Endothelial cell of umbilical vein (primary cell): ENCODE data around the gene IRF2BPL. TPM values are rescaled to one million over a fixed set of nuclear protein-coding genes. Genes with fewer than 3 reads are reported as not detected.

Experiments used
- BruUV-seq: library from RNA; stranded (reverse); fragments of 400-500 nt; replicated peaks from 2 replicates; lab custom pipeline; 2021; lab: Mats Ljungman, UMichigan
- CTCF ChIA-PET: fragments of 300-600, 350-600 bp; sonication (Branson Sonifier 250); formaldehyde crosslinking; loops from one replicate; lab custom pipeline; 2021; ENCODE audit warnings: antibody characterized with exemption, inconsistent platforms; lab: Charles Lee
- POLR2A ChIA-PET: fragments of 300-600, 350-600 bp; sonication (Branson Sonifier 250); formaldehyde crosslinking; loops from one replicate; lab custom pipeline; 2021; ENCODE audit warnings: antibody characterized with exemption, inconsistent platforms; lab: Charles Lee
- DNase-seq: peaks from one replicate; pipeline ENCODE4 v3.0.0-alpha.2; 2011; ENCODE audit warnings: low read depth, low spot score
- FAIRE-seq: peaks from 2 replicates; lab custom pipeline; 2011; peaks lifted over from hg19 to GRCh38; lab: Jason Lieb, UNC
- H2AFZ ChIP-seq: 2 replicates; pipeline ENCODE4 v1.6.0; 2012; ENCODE audit warnings: low read depth, low read length, control low read depth, inconsistent platforms
- H3K27ac ChIP-seq: 2 replicates; pipeline ENCODE4 v1.5.1; 2011; ENCODE audit warnings: low read depth, mild to moderate bottlenecking, control low read depth, low read length, moderate library complexity; ENCODE audit not compliant: insufficient read depth
- H3K27me3 ChIP-seq, 2 experiments: 2 replicates each; pipeline versions ENCODE4 v1.6.0 to v1.6.1; 2011; ENCODE audit warnings: low read length in 2 of 2, mixed read lengths in 1 of 2; ENCODE audit not compliant: control insufficient read depth in 2 of 2, insufficient read depth in 2 of 2
- H3K36me3 ChIP-seq, 2 experiments: 2 replicates in 1 of 2; 3 replicates in 1 of 2; pipeline ENCODE4 v1.5.1; 2011; ENCODE audit warnings: low read length in 2 of 2, mild to moderate bottlenecking in 1 of 2, moderate library complexity in 1 of 2; ENCODE audit not compliant: control insufficient read depth in 2 of 2, insufficient read depth in 2 of 2; ENCODE audit errors: extremely low read depth in 1 of 2
- H3K4me1 ChIP-seq: 3 replicates; pipeline ENCODE4 v1.5.1; 2011; ENCODE audit warnings: mild to moderate bottlenecking, low read length; ENCODE audit not compliant: control insufficient read depth, insufficient read depth; ENCODE audit errors: extremely low read depth
- H3K4me2 ChIP-seq: 2 replicates; pipeline ENCODE4 v1.6.1; 2011; ENCODE audit warnings: low read length, control low read depth, mixed read lengths; ENCODE audit not compliant: insufficient read depth
- H3K4me3 ChIP-seq, 3 experiments: fragments of 200-600 bp in 1 of 3; sonication (generic), shearing (Covaris generic) in 1 of 3; replicated peaks in 1 of 3; 2 replicates each; pipeline ENCODE4 v1.5.1; 2011 to 2016; ENCODE audit warnings: control low read depth in 3 of 3, low read length in 3 of 3, mild to moderate bottlenecking in 2 of 3, inconsistent platforms in 1 of 3, low read depth in 1 of 3, moderate library complexity in 1 of 3; ENCODE audit not compliant: insufficient read depth in 1 of 3
- H3K79me2 ChIP-seq: 2 replicates; pipeline ENCODE4 v1.6.0; 2012; ENCODE audit warnings: low read length, inconsistent platforms; ENCODE audit not compliant: control insufficient read depth, insufficient read depth
- H3K9ac ChIP-seq: replicated peaks from 2 replicates; pipeline ENCODE3; 2011; ENCODE audit warnings: low read length, control low read depth; ENCODE audit not compliant: insufficient read depth; ENCODE audit errors: extremely low read depth
- H3K9me1 ChIP-seq: replicated peaks from 3 replicates; pipeline ENCODE4 v1.6.0; 2011; ENCODE audit warnings: mild to moderate bottlenecking, low read length; ENCODE audit not compliant: control insufficient read depth, insufficient read depth; ENCODE audit errors: extremely low read depth
- H3K9me3 ChIP-seq: replicated peaks from 2 replicates; pipeline ENCODE4 v1.5.1; 2012; ENCODE audit warnings: low read length, inconsistent platforms; ENCODE audit not compliant: control insufficient read depth, insufficient read depth
- H4K20me1 ChIP-seq: replicated peaks from 2 replicates; pipeline ENCODE3; 2011; ENCODE audit warnings: mild to moderate bottlenecking, low read length; ENCODE audit not compliant: control insufficient read depth, insufficient read depth; ENCODE audit errors: extremely low read depth
- CTCF ChIP-seq, 2 donors: IDR thresholded peaks; 1 replicate in 1 of 2; 2 replicates in 1 of 2; pipeline ENCODE4 v1.5.1; 2011; ENCODE audit warnings: low read length in 2 of 2, mild to moderate bottlenecking in 2 of 2, moderate library complexity in 2 of 2, control low read depth in 1 of 2, inconsistent platforms in 1 of 2, low read depth in 1 of 2; ENCODE audit not compliant: insufficient read depth in 1 of 2; ENCODE audit errors: extremely low read depth in 1 of 2
- EZH2 ChIP-seq: IDR thresholded peaks from 2 replicates; pipeline ENCODE4 v1.6.1; 2012; ENCODE audit warnings: borderline replicate concordance, low read depth, mild to moderate bottlenecking, moderate library complexity, low read length, inconsistent platforms; ENCODE audit not compliant: severe bottlenecking
- FOS ChIP-seq: IDR thresholded peaks from 2 replicates; pipeline ENCODE4 v1.6.1; 2011; ENCODE audit warnings: mild to moderate bottlenecking, low read length, moderate library complexity, borderline replicate concordance; ENCODE audit not compliant: insufficient read depth
- GATA2 ChIP-seq: IDR thresholded peaks from 2 replicates; pipeline ENCODE4 v1.7.0; 2011; ENCODE audit warnings: low read depth, mild to moderate bottlenecking, moderate library complexity, mixed read lengths, low read length; ENCODE audit not compliant: insufficient read length, insufficient read depth
- JUN ChIP-seq: IDR thresholded peaks from 2 replicates; pipeline ENCODE4 v1.6.1; 2011; ENCODE audit warnings: borderline replicate concordance, low read depth; ENCODE audit not compliant: insufficient read length, insufficient read depth
- MAX ChIP-seq: IDR thresholded peaks from 2 replicates; pipeline ENCODE4 v1.6.1; 2011; ENCODE audit not compliant: insufficient read depth, insufficient read length
- MYC ChIP-seq: IDR thresholded peaks from one replicate; pipeline ENCODE4 v1.6.1; 2011; ENCODE audit warnings: mild to moderate bottlenecking, low read depth, low read length
- POLR2A ChIP-seq: IDR thresholded peaks from 2 replicates; pipeline ENCODE4 v1.6.1; 2012; ENCODE audit warnings: low read depth, mild to moderate bottlenecking, control low read depth, low read length
- POLR2AphosphoS5 ChIP-seq: IDR thresholded peaks from 2 replicates; pipeline ENCODE4 v1.6.1; 2012; ENCODE audit warnings: low read depth, mild to moderate bottlenecking, control low read depth, low read length, moderate library complexity; ENCODE audit not compliant: insufficient read depth
- dilution Hi-C: fragments of 300-500 bp; cut with MboI; formaldehyde crosslinking; loops from one replicate; pipeline ENCODE4 v1.15.0; 2019; ENCODE audit warnings: low sequenced_read_pairs; ENCODE audit not compliant: extremely low pct_ligation_motif_present
- intact Hi-C: fragments of 100-400 bp; cut with micrococcal nuclease; formaldehyde crosslinking; loops from one replicate; pipeline ENCODE4 v1.10.0; 2022
- polyA plus RNA-seq, 4 experiments: library from polyadenylated mRNA; depleted of rRNA in 3 of 4; stranded (reverse) in 3 of 4; unstranded in 1 of 4; fragments of >200 nt; gene quantifications; 2 replicates each; pipeline versions ENCODE4 v1.2.1 to v1.2.3, GENCODE V29; 2011 to 2012; ENCODE audit warnings: missing spikeins in 1 of 4
- total RNA-seq: library from RNA; stranded (reverse); gene quantifications from 2 replicates; pipeline ENCODE4 v1.2.3, GENCODE V29; 2021

IRF2BPL gene
- total and polyA plus RNA-seq, 2 donors (not counting 3 experiments of a cell fraction or from before 2014, with no cell fraction given) = 9.3 to 23.3 TPM

DNA sequence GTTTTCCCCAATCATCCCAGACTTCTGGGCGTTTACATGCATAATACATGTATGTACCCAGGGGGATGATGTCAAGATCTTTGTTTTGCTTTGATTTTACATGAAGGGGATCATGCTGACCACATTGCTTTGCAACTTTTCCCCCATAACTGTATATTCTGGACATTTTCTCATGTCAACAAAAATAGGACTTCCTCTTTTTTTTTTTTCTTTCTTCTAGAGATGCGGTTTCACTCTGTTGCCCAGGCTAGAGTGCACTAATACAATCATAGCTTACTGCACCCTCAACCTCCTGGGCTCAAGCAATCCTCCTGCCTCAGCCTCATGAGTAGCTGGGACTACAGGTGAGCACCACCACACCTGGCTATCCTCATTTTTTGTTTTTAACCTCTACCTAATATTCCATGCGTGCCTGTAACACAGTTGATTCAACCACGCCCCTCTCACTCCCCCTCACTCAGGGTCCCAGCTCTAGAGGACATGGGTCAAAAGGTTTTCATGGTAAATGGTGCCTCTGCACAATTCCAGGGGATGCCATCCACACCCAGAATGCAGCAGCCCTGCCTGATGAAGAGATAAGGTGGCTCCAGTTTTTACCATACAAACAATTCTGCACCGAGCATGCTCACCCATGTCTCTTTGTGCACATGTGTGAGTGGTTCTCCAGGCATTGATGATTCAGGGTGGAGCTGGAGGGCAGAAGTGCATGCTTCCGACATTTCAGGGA lies 37.5 kb upstream of the IRF2BPL start:
- Histone ChIP-seq H3K4me3 (no peak overlapping the region), H3K79me2 (no peaks in the 10 kb centered on the region), H3K9ac (no peak overlapping the region), H3K9me3 (no peaks in the 10 kb centered on the region), H3K27ac (no peak overlapping the region), H3K4me2 (no peak overlapping the region), H3K27me3 (peaks cover 0 to 2% of the 10 kb centered on the region in 2 experiments), H4K20me1 (no peaks in the 10 kb centered on the region), H3K36me3 (no peaks in the 10 kb centered on the region), H2AFZ (no peak overlapping the region), H3K9me1 (no peaks in the 10 kb centered on the region), H3K4me1 (no peaks in the 10 kb centered on the region)
- no peak for FAIRE-seq
- no peak for DNase-seq
- dilution Hi-C loops = no loop called here
- CTCF ChIA-PET = interaction anchor here (1.2 to 11.8 kb wide), 7 partner anchors 33 to 192 kb away, joined by 3 to 450 read pairs (median 5); partner anchors contain the start of gene IRF2BPL
- TF ChIP-seq MAX (no peak), FOS (no peak), GATA2 (no peak), JUN (no peak), EZH2 (no peak), CTCF (IDR thresholded peaks at IDR 0.05; ENCODE audit: extremely low read depth in 1 of 2, insufficient read depth in 1 of 2, low read depth in 1 of 2, low read length in 2 of 2) (no peak), MYC (no peak), POLR2A (no peak), POLR2AphosphoS5 (no peak)
- POLR2A ChIA-PET = no interaction called here
- BruUV-seq = no TSS peak
- intact Hi-C loops = no loop called here
